ENCODE results near the gene TUBA4A. TPM values are rescaled to one million over a fixed set of nuclear protein-coding genes. Genes with fewer than 3 reads are reported as not detected.
A peak's percentile ranks its signal among the peaks of the same experiment; 100 is the strongest.

The TUBA4A gene
- total RNA-seq, 2 experiments from 2014 or later = 183 to 185 TPM

GRCh38 chr2:219279151-219279915 lies 25.6 kb upstream of the TUBA4A start, which contains the start of gene DNAJB2:
TSS of gene DNAJB2 (plus strand) at chr2:219279366. CDS start at chr2:219279834, 468 bp downstream.
- H3K4me3 ChIP-seq (ENCODE audit: low read length) = peak within 1 kb of the TSS; percentile 66
- no peaks in the 10 kb centered on the region for H3K9me3 Mint-ChIP-seq
- H3K27me3 Mint-ChIP-seq = no peaks in the 10 kb centered on the region
- intact Hi-C loops (cut with DNase I, micrococcal nuclease) = loop anchor here (1.0 to 5.0 kb wide), 8 partner anchors 16 to 108 kb away; partner anchors contain the start of genes DNPEP (in 2 of the 2), ANKZF1 (in 1 of the 2), ATG9A (in 1 of the 2) and CNPPD1 (in 1 of the 2)
- POLR2A ChIA-PET = interaction anchor here (0.6 to 7.5 kb wide), 25 partner anchors 10 to 988 kb away, joined by 3 to 202 read pairs (median 4); partner anchors contain the start of genes ABCB6, ANKZF1, ATG9A and BCS1L
- no peaks in the 10 kb centered on the region for H3K27me3 ChIP-seq (ENCODE audit: control insufficient read depth in 1 of 2, insufficient read depth in 2 of 2, low read length in 2 of 2)
- H3K36me3 ChIP-seq (ENCODE audit: insufficient read depth, low read length) = peaks cover 41% of the 10 kb centered on the region
- H3K36me3 Mint-ChIP-seq (ENCODE audit: low read depth) = peaks cover 48% of the 10 kb centered on the region
- peak within 1 kb of the TSS; percentile 98 for H3K27ac Mint-ChIP-seq
- H3K9me3 ChIP-seq (ENCODE audit: control insufficient read depth in 1 of 2, insufficient read depth in 1 of 2, low read length in 2 of 2) = no peaks in the 10 kb centered on the region
- TF ChIP-seq CTCF (IDR thresholded peaks at IDR 0.05) = no peak
- peaks cover 43% of the 10 kb centered on the region for H3K4me1 ChIP-seq (ENCODE audit: insufficient read depth, low read length)
- CTCF ChIA-PET = interaction anchor here (1.2 to 12.0 kb wide), 8 partner anchors 15 to 119 kb away, joined by 3 to 190 read pairs (median 6); partner anchors contain the start of genes ANKZF1, ATG9A, DNPEP and NHEJ1
- DNase-seq = peak; percentile 96 to 100 (median 98)
- peak within 1 kb of the TSS; percentile 95 to 97 for H3K27ac ChIP-seq (ENCODE audit: low read depth in 1 of 2, low read length in 2 of 2)
- H3K4me3 Mint-ChIP-seq = peak within 1 kb of the TSS; percentile 97
- H3K4me1 Mint-ChIP-seq (ENCODE audit: low read depth) = peaks cover 43% of the 10 kb centered on the region
- peak; percentile 76 for ATAC-seq (ENCODE audit: poor library complexity)

GRCh38 chr2:219278655-219279150 lies 25.0 kb upstream of the TUBA4A start:
- intact Hi-C loops (cut with DNase I, micrococcal nuclease) = loop anchor here (1.0 to 5.0 kb wide), 8 partner anchors 17 to 109 kb away; partner anchors contain the start of genes DNPEP (in 2 of the 2), ANKZF1 (in 1 of the 2), ATG9A (in 1 of the 2) and CNPPD1 (in 1 of the 2)
- peaks cover 43% of the 10 kb centered on the region for H3K4me1 Mint-ChIP-seq (ENCODE audit: low read depth)
- peaks cover 43% of the 10 kb centered on the region for H3K4me1 ChIP-seq (ENCODE audit: insufficient read depth, low read length)
- H3K36me3 ChIP-seq (ENCODE audit: insufficient read depth, low read length) = peaks cover 35% of the 10 kb centered on the region
- H3K36me3 Mint-ChIP-seq (ENCODE audit: low read depth) = peaks cover 42% of the 10 kb centered on the region
- POLR2A ChIA-PET = interaction anchor here (0.6 to 7.5 kb wide), 21 partner anchors 9 to 987 kb away, joined by 3 to 202 read pairs (median 5); partner anchors contain the start of genes ABCB6, ANKZF1, ATG9A and CHPF
- DNase-seq = no peak
- CTCF ChIA-PET = interaction anchor here (0.8 to 12.0 kb wide), 8 partner anchors 16 to 118 kb away, joined by 3 to 190 read pairs (median 6); partner anchors contain the start of genes ANKZF1, ATG9A, DNPEP and NHEJ1
- H3K9me3 ChIP-seq (ENCODE audit: control insufficient read depth in 1 of 2, insufficient read depth in 1 of 2, low read length in 2 of 2) = no peaks in the 10 kb centered on the region
- H3K27me3 ChIP-seq (ENCODE audit: control insufficient read depth in 1 of 2, insufficient read depth in 2 of 2, low read length in 2 of 2) = no peaks in the 10 kb centered on the region
- TF ChIP-seq CTCF (IDR thresholded peaks at IDR 0.05) = no peak
- peak overlapping the region; percentile 98 for H3K27ac Mint-ChIP-seq
- peak overlapping the region; percentile 66 for H3K4me3 ChIP-seq (ENCODE audit: low read length)
- peak overlapping the region; percentile 84 to 97 for H3K27ac ChIP-seq (ENCODE audit: low read depth in 1 of 2, low read length in 2 of 2)
- no peaks in the 10 kb centered on the region for H3K9me3 Mint-ChIP-seq
- no peaks in the 10 kb centered on the region for H3K27me3 Mint-ChIP-seq
- ATAC-seq (ENCODE audit: poor library complexity) = no peak
- peak overlapping the region; percentile 97 for H3K4me3 Mint-ChIP-seq
